Lung (tissue), 12 donors: ENCODE results near the gene MRPS2. TPM values are rescaled to one million over a fixed set of nuclear protein-coding genes. Genes with fewer than 3 reads are reported as not detected.
"Not testable (repeated sequence)": the region's sequence is repeated elsewhere in the genome, so short reads cannot be mapped to it uniquely, and the experiment has no call there.

Experiments used
- ATAC-seq: fragments of 200-7000 bp; cut with Tn5 transposase; one replicate; pipeline ENCODE4 v1.9.1; 2020; ENCODE audit warnings: moderate number of reproducible peaks; ENCODE audit not compliant: insufficient read depth, low FRiP score
- DNase-seq, 3 donors: peaks; one replicate each; pipeline ENCODE4 v3.0.0-alpha.2; 2013 to 2017
- H3K27ac ChIP-seq, 2 donors: one replicate each; pipeline ENCODE4 v1.5.1; 2013; ENCODE audit warnings: mild to moderate bottlenecking in 2 of 2, moderate library complexity in 2 of 2, control low read depth in 1 of 2, inconsistent platforms in 1 of 2, low read depth in 1 of 2, low read length in 1 of 2
- H3K27me3 ChIP-seq, 3 donors: one replicate each; pipeline ENCODE4 v1.5.1; 2013; ENCODE audit warnings: low read length in 2 of 3; ENCODE audit not compliant: control insufficient read depth in 3 of 3, insufficient read depth in 3 of 3
- H3K36me3 ChIP-seq, 4 donors: one replicate each; pipeline ENCODE4 v1.5.1; 2013; ENCODE audit warnings: low read length in 4 of 4, mild to moderate bottlenecking in 1 of 4, moderate library complexity in 1 of 4; ENCODE audit not compliant: control insufficient read depth in 4 of 4, insufficient read depth in 4 of 4
- H3K4me1 ChIP-seq, 5 donors: one replicate each; pipeline ENCODE4 v1.5.1; 2013; ENCODE audit warnings: low read length in 5 of 5, mild to moderate bottlenecking in 2 of 5, moderate library complexity in 1 of 5; ENCODE audit not compliant: control insufficient read depth in 5 of 5, insufficient read depth in 5 of 5
- H3K4me3 ChIP-seq: one replicate; pipeline ENCODE4 v1.5.1; 2013; ENCODE audit warnings: mild to moderate bottlenecking, control low read depth, moderate library complexity
- H3K9ac ChIP-seq, 2 donors: one replicate each; pipeline ENCODE4 v1.5.1; 2013; ENCODE audit warnings: low read length in 2 of 2, control low read depth in 1 of 2; ENCODE audit not compliant: insufficient read depth in 1 of 2
- H3K9me3 ChIP-seq, 4 donors: one replicate each; pipeline ENCODE4 v1.5.1; 2013; ENCODE audit warnings: low read length in 3 of 4, mild to moderate bottlenecking in 1 of 4, moderate library complexity in 1 of 4; ENCODE audit not compliant: control insufficient read depth in 4 of 4, insufficient read depth in 3 of 4
- WGBS, 2 donors: extraction: QIAGEN DNeasy Blood & Tissue Kit; methylation state at CpG; one replicate each; pipeline ENCODE4 v1.1.7; 2013; 5-methylcytosine and 5-hydroxymethylcytosine counted together
- polyA plus RNA-seq, 2 donors: library from polyadenylated mRNA; stranded (reverse); fragments of 200-250 nt; gene quantifications; one replicate each; pipeline ENCODE4 v1.2.1, GENCODE V29; 2013
- total RNA-seq, 2 donors: library from RNA; depleted of rRNA in 1 of 2; stranded (reverse); fragments of >200 nt in 1 of 2; gene quantifications; one replicate each; pipeline ENCODE4 v1.2.1, GENCODE V29; 2014 to 2021
- TF ChIP-seq, protein P1 (sequence below): IDR thresholded peaks from 2 replicates; pipeline ENCODE4 v1.5.1; 2012; ENCODE audit warnings: mild to moderate bottlenecking; ENCODE audit errors: control extremely low read depth, extremely low read depth
- donor health status: control.
- donor health status: control.
- donor health status: Bipolar disorder and iron deficiency.
- donor health status: healthy.
- donor health status: DM: yes; HTN: yes; CAD: no.

Gene MRPS2
- total and polyA plus RNA-seq, 4 donors, result 18.2 to 42.0 (median 31.8) TPM

DNA sequence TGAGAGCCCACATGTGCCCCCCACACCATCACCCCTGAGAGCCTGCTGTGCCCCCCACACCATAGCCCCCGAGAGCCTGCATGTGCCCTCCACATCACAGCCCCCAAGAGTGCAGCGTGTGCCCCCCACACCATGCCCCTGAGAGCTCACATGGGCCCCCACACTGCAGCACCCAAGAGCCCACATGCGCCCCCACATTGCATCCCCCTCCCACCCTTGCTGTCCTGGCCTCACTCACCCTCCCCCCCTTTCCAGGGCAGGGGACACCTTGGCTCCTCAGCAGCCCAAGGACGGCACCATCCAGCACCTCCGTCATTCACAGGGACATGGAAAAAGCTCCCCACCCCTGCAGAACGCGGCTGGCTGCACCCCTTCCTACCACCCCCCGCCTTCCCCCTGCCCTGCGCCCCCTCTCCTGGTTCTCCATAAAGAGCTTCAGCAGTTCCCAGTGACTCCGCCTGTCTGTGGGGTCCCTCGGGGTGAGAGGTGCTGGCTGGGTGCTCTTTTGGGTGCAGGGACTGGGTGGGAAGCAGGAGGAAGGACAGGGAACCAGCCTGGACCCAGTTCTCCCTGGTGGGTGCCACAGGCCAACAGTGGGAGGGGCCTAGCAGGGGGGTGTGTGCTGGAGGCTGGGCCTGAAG lies 25.7 kb downstream of the MRPS2 start:
- TF ChIP-seq, protein P1, sequence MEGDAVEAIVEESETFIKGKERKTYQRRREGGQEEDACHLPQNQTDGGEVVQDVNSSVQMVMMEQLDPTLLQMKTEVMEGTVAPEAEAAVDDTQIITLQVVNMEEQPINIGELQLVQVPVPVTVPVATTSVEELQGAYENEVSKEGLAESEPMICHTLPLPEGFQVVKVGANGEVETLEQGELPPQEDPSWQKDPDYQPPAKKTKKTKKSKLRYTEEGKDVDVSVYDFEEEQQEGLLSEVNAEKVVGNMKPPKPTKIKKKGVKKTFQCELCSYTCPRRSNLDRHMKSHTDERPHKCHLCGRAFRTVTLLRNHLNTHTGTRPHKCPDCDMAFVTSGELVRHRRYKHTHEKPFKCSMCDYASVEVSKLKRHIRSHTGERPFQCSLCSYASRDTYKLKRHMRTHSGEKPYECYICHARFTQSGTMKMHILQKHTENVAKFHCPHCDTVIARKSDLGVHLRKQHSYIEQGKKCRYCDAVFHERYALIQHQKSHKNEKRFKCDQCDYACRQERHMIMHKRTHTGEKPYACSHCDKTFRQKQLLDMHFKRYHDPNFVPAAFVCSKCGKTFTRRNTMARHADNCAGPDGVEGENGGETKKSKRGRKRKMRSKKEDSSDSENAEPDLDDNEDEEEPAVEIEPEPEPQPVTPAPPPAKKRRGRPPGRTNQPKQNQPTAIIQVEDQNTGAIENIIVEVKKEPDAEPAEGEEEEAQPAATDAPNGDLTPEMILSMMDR, result no peak
- no peak overlapping the region for H3K9ac ChIP-seq
- no peaks in the 10 kb centered on the region for H3K36me3 ChIP-seq
- H3K9me3 ChIP-seq, result no peaks in the 10 kb centered on the region
- H3K27ac ChIP-seq, result no peak overlapping the region
- no peaks in the 10 kb centered on the region for H3K4me1 ChIP-seq
- WGBS, 2 donors, result 78 to 84% methylated on average over 10 to 11 of the region's 11 CpGs
- no peak for ATAC-seq
- no peaks in the 10 kb centered on the region for H3K27me3 ChIP-seq
- no peak overlapping the region for H3K4me3 ChIP-seq
- DNase-seq, result no peak

DNA sequence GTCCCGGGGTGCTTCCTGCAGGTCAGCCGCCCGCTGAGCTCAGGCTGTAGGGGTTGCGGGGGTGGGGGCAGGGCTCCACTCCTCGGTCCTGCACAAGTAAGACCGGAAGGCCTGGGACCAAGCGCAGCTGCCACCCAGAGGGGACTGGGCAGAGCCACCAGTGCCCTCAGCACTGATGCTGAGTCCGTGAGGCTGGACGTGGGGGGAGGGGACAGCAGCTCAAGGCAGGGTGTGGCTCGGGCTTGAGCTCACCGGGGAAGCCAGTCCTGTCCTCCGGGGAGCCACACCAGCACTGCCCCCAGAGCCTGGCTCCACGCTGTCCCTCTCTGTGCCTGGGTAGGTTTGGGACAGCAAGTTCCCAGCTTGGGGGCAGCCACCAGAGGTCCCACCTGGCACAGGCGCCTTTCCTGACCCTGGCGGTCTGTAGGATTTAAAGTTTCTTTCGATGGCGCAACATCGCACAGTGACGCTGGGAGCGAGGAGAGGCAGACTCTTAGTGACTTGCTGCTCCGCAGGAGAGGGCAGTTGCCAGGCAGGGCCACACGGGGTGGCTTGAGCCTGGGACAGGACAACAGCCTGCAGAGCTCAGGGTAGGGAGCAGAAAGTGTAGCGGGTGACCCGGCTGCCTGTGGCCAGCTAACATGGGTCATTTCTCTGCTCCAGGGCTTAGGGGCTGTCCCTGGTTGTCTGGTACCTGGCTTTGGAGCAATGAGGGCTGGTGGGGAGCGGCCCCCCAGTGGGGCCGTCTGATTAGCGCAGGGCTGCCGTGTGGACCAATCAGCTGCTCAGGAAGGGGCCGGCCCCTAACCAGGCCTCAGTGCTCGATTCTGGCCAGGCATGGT lies 26.5 kb downstream of the MRPS2 start:
- Histone ChIP-seq H3K9me3 (no peaks in the 10 kb centered on the region), H3K27ac (no peak overlapping the region), H3K27me3 (no peaks in the 10 kb centered on the region), H3K4me3 (no peak overlapping the region), H3K9ac (no peak overlapping the region), H3K36me3 (no peaks in the 10 kb centered on the region), H3K4me1 (no peaks in the 10 kb centered on the region)
- DNase-seq (no peak), ATAC-seq (no peak)
- TF ChIP-seq, protein P1, result no peak
- 67 to 77% methylated on average over 30 of the region's 30 CpGs for WGBS, 2 donors

- not testable (repeated sequence) for DNase-seq, H3K27ac ChIP-seq
- 94 to 98% methylated on average over 10 of the region's 10 CpGs for WGBS, 2 donors
These were observed 28.5 kb downstream of the MRPS2 start for GRCh38 chr9:135528842-135529435.

GRCh38 chr9:135530146-135530545 lies 29.7 kb downstream of the MRPS2 start:
- Histone ChIP-seq H3K27me3 (no peaks in the 10 kb centered on the region), H3K9ac (no peak overlapping the region), H3K36me3 (no peaks in the 10 kb centered on the region), H3K4me3 (no peak overlapping the region), H3K4me1 (no peaks in the 10 kb centered on the region), H3K9me3 (no peaks in the 10 kb centered on the region), H3K27ac (no peak overlapping the region)
- TF ChIP-seq, protein P1, result no peak
- 72 to 87% methylated on average over 5 of the region's 5 CpGs for WGBS, 2 donors
- no peak for ATAC-seq
- no peak for DNase-seq

More at GRCh38 chr9:135528842-135529435, 28.5 kb downstream of the MRPS2 start:
- not testable (repeated sequence) for H3K9ac ChIP-seq, H3K27me3 ChIP-seq, H3K36me3 ChIP-seq, H3K9me3 ChIP-seq, H3K4me3 ChIP-seq, ATAC-seq, H3K4me1 ChIP-seq
